ENCODE results near the gene BIRC7. TPM values are rescaled to one million over a fixed set of nuclear protein-coding genes. Genes with fewer than 3 reads are reported as not detected.
"Not testable (repeated sequence)": the region's sequence is repeated elsewhere in the genome, so short reads cannot be mapped to it uniquely, and the experiment has no call there.

BIRC7 gene
- total RNA-seq, 2 experiments from 2014 or later = not detected

GRCh38 chr20:63248835-63249591 is 13.3 kb downstream of the BIRC7 start:
- no peak overlapping the region for H3K27ac Mint-ChIP-seq
- no peak overlapping the region for H3K4me3 Mint-ChIP-seq
- H3K9me3 Mint-ChIP-seq = no peaks in the 10 kb centered on the region
- H3K4me1 ChIP-seq (ENCODE audit: insufficient read depth, low read length) = peaks cover 14% of the 10 kb centered on the region
- peaks cover 44% of the 10 kb centered on the region for H3K27me3 Mint-ChIP-seq
- H3K36me3 ChIP-seq (ENCODE audit: insufficient read depth, low read length) = no peaks in the 10 kb centered on the region
- DNase-seq = no peak
- peaks cover 6% of the 10 kb centered on the region for H3K4me1 Mint-ChIP-seq (ENCODE audit: low read depth)
- H3K4me3 ChIP-seq (ENCODE audit: low read length) = no peak overlapping the region
- ATAC-seq (ENCODE audit: poor library complexity) = no peak
- H3K9me3 ChIP-seq (ENCODE audit: control insufficient read depth in 1 of 2, insufficient read depth in 1 of 2, low read length in 2 of 2) = peaks cover 0 to 8% of the 10 kb centered on the region in 2 experiments
- POLR2A ChIA-PET = no interaction called here
- CTCF ChIA-PET = no interaction called here
- no peak overlapping the region for H3K27ac ChIP-seq (ENCODE audit: low read depth in 1 of 2, low read length in 2 of 2)
- intact Hi-C loops (cut with DNase I, micrococcal nuclease) = no loop called here
- no peaks in the 10 kb centered on the region for H3K36me3 Mint-ChIP-seq (ENCODE audit: low read depth)
- TF ChIP-seq CTCF (IDR thresholded peaks at IDR 0.05) = no peak
- peaks cover 23 to 39% of the 10 kb centered on the region in 2 experiments for H3K27me3 ChIP-seq (ENCODE audit: control insufficient read depth in 1 of 2, insufficient read depth in 2 of 2, low read length in 2 of 2)

GRCh38 chr20:63249891-63250290 is 14.2 kb downstream of the BIRC7 start:
- Histone ChIP-seq H3K27ac (ENCODE audit: low read depth in 1 of 2, low read length in 2 of 2) (no peak overlapping the region), H3K36me3 (ENCODE audit: insufficient read depth, low read length) (no peaks in the 10 kb centered on the region), H3K4me1 (ENCODE audit: insufficient read depth, low read length) (peaks cover 14% of the 10 kb centered on the region), H3K9me3 (ENCODE audit: control insufficient read depth in 1 of 2, insufficient read depth in 1 of 2, low read length in 2 of 2) (peaks cover 0 to 8% of the 10 kb centered on the region in 2 experiments), H3K4me3 (ENCODE audit: low read length) (no peak overlapping the region), H3K27me3 (ENCODE audit: control insufficient read depth in 1 of 2, insufficient read depth in 2 of 2, low read length in 2 of 2) (peaks cover 27 to 43% of the 10 kb centered on the region in 2 experiments)
- intact Hi-C loops (cut with DNase I, micrococcal nuclease) = no loop called here
- ATAC-seq (ENCODE audit: poor library complexity) = no peak
- ChIA-PET CTCF (no interaction called here), POLR2A (no interaction called here)
- H3K4me1 Mint-ChIP-seq (ENCODE audit: low read depth) = peaks cover 6% of the 10 kb centered on the region
- no peaks in the 10 kb centered on the region for H3K9me3 Mint-ChIP-seq
- H3K36me3 Mint-ChIP-seq (ENCODE audit: low read depth) = no peaks in the 10 kb centered on the region
- no peak for DNase-seq
- no peak for TF ChIP-seq CTCF (IDR thresholded peaks at IDR 0.05)
- no peak overlapping the region for H3K27ac Mint-ChIP-seq
- H3K27me3 Mint-ChIP-seq = peaks cover 47% of the 10 kb centered on the region
- H3K4me3 Mint-ChIP-seq = no peak overlapping the region

GRCh38 chr20:63251350-63251749 is 15.6 kb downstream of the BIRC7 start:
- H3K4me3 ChIP-seq (ENCODE audit: low read length); intact Hi-C loops (cut with DNase I, micrococcal nuclease); DNase-seq; H3K4me3 Mint-ChIP-seq; H3K27ac ChIP-seq (ENCODE audit: low read depth in 1 of 2, low read length in 2 of 2); H3K36me3 Mint-ChIP-seq (ENCODE audit: low read depth); H3K9me3 ChIP-seq (ENCODE audit: control insufficient read depth in 1 of 2, insufficient read depth in 1 of 2, low read length in 2 of 2); H3K36me3 ChIP-seq (ENCODE audit: insufficient read depth, low read length); CTCF ChIA-PET; H3K27ac Mint-ChIP-seq; H3K4me1 Mint-ChIP-seq (ENCODE audit: low read depth); POLR2A ChIA-PET; ATAC-seq (ENCODE audit: poor library complexity); H3K9me3 Mint-ChIP-seq: not testable (repeated sequence)
- H3K27me3 Mint-ChIP-seq = peaks cover 56% of the 10 kb centered on the region
- H3K4me1 ChIP-seq (ENCODE audit: insufficient read depth, low read length) = peaks cover 14% of the 10 kb centered on the region
- peaks cover 39 to 56% of the 10 kb centered on the region in 2 experiments for H3K27me3 ChIP-seq (ENCODE audit: control insufficient read depth in 1 of 2, insufficient read depth in 2 of 2, low read length in 2 of 2)

- no peak overlapping the region for H3K4me3 Mint-ChIP-seq
- H3K9me3 Mint-ChIP-seq = no peaks in the 10 kb centered on the region
- H3K27ac Mint-ChIP-seq = no peak overlapping the region
- ATAC-seq (ENCODE audit: poor library complexity) = no peak
- no peak overlapping the region for H3K27ac ChIP-seq (ENCODE audit: low read depth in 1 of 2, low read length in 2 of 2)
- no peak for DNase-seq
- peaks cover 65% of the 10 kb centered on the region for H3K27me3 Mint-ChIP-seq
- no peaks in the 10 kb centered on the region for H3K36me3 Mint-ChIP-seq (ENCODE audit: low read depth)
- no peaks in the 10 kb centered on the region for H3K36me3 ChIP-seq (ENCODE audit: insufficient read depth, low read length)
- CTCF ChIA-PET = no interaction called here
- TF ChIP-seq CTCF (IDR thresholded peaks at IDR 0.05) = no peak
- H3K4me1 Mint-ChIP-seq (ENCODE audit: low read depth) = peaks cover 6% of the 10 kb centered on the region
- POLR2A ChIA-PET = no interaction called here
- H3K27me3 ChIP-seq (ENCODE audit: control insufficient read depth in 1 of 2, insufficient read depth in 2 of 2, low read length in 2 of 2) = peaks cover 39 to 56% of the 10 kb centered on the region in 2 experiments
- peaks cover 9% of the 10 kb centered on the region for H3K4me1 ChIP-seq (ENCODE audit: insufficient read depth, low read length)
- peaks cover 0 to 8% of the 10 kb centered on the region in 2 experiments for H3K9me3 ChIP-seq (ENCODE audit: control insufficient read depth in 1 of 2, insufficient read depth in 1 of 2, low read length in 2 of 2)
- no peak overlapping the region for H3K4me3 ChIP-seq (ENCODE audit: low read length)
- intact Hi-C loops (cut with DNase I, micrococcal nuclease) = no loop called here
These were observed 16.6 kb downstream of the BIRC7 start for GRCh38 chr20:63252284-63252711.

Data from CD4-positive, alpha-beta T cell (primary cell).